KG1 (cell line): ENCODE measurements around the gene NR1H3.

Experiments
- DNase-seq: peaks from one replicate; lab custom pipeline; 2025; lab: John Stamatoyannopoulos, UW

The NR1H3 gene

GRCh38 chr11:47244448-47245350 is 13.1 kb upstream of the NR1H3 start:
- DNase-seq: no peak

GRCh38 chr11:47245611-47246357 is 12.0 kb upstream of the NR1H3 start:
- DNase-seq: no peak

GRCh38 chr11:47247502-47247901 is 10.3 kb upstream of the NR1H3 start:
- no peak for DNase-seq

- DNase-seq: no peak
Measured at GRCh38 chr11:47248304-47248663, 9.5 kb upstream of the NR1H3 start.

GRCh38 chr11:47248664-47249377 is 9.0 kb upstream of the NR1H3 start, which contains the start of gene ACP2:
ACP2 (minus strand) TSS chr11:47248814; CDS start chr11:47248789, 25 bp downstream.
- DNase-seq: peak; percentile 87

GRCh38 chr11:47249378-47249715 is 8.4 kb upstream of the NR1H3 start:
- DNase-seq: no peak

GRCh38 chr11:47251751-47252150 is 6.0 kb upstream of the NR1H3 start:
- no peak for DNase-seq

- DNase-seq: no peak
Measured at GRCh38 chr11:47253660-47254059, 4.1 kb upstream of the NR1H3 start.

GRCh38 chr11:47254386-47254785 is 3.4 kb upstream of the NR1H3 start:
- DNase-seq: no peak

- DNase-seq: no peak
Measured at GRCh38 chr11:47256374-47256773, 1.4 kb upstream of the NR1H3 start.

GRCh38 chr11:47257177-47257516 is 649 bp upstream of the NR1H3 start:
- no peak for DNase-seq

GRCh38 chr11:47258317-47258902 is 614 bp downstream of the NR1H3 start:
- DNase-seq: no peak

GRCh38 chr11:47259232-47259977 is 1.6 kb downstream of the NR1H3 start:
- DNase-seq: peak; percentile 12

GRCh38 chr11:47260366-47260765 is 2.6 kb downstream of the NR1H3 start:
- no peak for DNase-seq

- no peak for DNase-seq
Measured at GRCh38 chr11:47261291-47261800, 3.5 kb downstream of the NR1H3 start.

GRCh38 chr11:47264119-47264518 is 6.3 kb downstream of the NR1H3 start:
- no peak for DNase-seq

- DNase-seq: no peak
Measured at GRCh38 chr11:47264521-47264920, 6.7 kb downstream of the NR1H3 start.

GRCh38 chr11:47267876-47268275 is 10.1 kb downstream of the NR1H3 start:
- DNase-seq: no peak

- DNase-seq: no peak
Measured at GRCh38 chr11:47268448-47269001, 10.7 kb downstream of the NR1H3 start.

- DNase-seq: peak; percentile 94
Measured at GRCh38 chr11:47269002-47269828, 11.4 kb downstream of the NR1H3 start.
